C4-2B (cell line): ENCODE measurements around the gene TNFRSF21.

Experiments used
- H3K27ac ChIP-seq: fragments of 450-650 bp; 2 replicates; pipeline ENCODE4 v1.5.1; 2017
- ZFX ChIP-seq: fragments of 450-650 bp; IDR thresholded peaks from 2 replicates; pipeline ENCODE4 v1.6.1; 2017
- TF ChIP-seq, protein P1 (sequence below): fragments of 450-650 bp; conservative IDR thresholded peaks from 2 replicates; pipeline ENCODE4 v1.5.1; 2017; ENCODE audit warnings: mild to moderate bottlenecking

The TNFRSF21 gene

DNA sequence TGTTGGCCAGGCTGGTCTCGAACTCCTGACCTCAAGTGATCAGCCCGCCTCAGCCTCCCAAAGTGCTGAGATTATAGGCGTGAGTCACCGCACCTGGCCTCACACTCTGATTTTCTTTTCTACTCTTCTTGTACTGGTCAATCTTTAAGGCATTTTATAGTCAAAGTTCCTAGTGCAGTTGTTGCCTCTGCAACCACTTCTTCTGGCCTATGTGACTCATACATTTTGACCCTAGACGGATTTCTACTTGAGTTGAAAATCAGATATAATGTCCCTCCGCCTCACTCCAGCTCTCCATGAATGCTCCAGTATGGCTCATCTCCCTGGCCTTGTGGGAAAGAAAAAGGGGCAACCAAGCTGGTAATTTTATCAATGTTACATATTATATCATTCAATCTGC lies 42.4 kb downstream of the TNFRSF21 start:
- TF ChIP-seq, protein P1, sequence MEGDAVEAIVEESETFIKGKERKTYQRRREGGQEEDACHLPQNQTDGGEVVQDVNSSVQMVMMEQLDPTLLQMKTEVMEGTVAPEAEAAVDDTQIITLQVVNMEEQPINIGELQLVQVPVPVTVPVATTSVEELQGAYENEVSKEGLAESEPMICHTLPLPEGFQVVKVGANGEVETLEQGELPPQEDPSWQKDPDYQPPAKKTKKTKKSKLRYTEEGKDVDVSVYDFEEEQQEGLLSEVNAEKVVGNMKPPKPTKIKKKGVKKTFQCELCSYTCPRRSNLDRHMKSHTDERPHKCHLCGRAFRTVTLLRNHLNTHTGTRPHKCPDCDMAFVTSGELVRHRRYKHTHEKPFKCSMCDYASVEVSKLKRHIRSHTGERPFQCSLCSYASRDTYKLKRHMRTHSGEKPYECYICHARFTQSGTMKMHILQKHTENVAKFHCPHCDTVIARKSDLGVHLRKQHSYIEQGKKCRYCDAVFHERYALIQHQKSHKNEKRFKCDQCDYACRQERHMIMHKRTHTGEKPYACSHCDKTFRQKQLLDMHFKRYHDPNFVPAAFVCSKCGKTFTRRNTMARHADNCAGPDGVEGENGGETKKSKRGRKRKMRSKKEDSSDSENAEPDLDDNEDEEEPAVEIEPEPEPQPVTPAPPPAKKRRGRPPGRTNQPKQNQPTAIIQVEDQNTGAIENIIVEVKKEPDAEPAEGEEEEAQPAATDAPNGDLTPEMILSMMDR: no peak
- TF ChIP-seq ZFX: no peak
- no peak overlapping the region for H3K27ac ChIP-seq

DNA sequence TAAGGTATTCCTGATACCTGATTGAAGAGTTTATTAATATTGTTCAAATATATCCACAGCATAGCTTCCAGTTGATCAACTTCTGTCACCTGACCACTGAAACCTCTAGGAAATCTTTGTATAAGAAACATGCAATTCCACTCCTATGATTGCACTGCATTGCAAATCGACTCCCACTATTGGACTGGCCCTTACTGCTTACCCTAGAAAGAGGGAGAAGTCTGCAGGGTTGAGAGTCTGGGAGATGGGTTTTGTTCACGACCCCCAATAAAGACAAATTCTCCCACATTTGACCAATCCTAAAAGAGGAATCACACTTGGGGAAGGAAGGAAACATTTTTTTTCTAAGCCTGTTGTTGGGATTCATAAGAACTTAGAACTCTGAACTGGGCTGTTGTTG lies 43.7 kb downstream of the TNFRSF21 start:
- no peak overlapping the region for H3K27ac ChIP-seq
- TF ChIP-seq, protein P1: no peak
- TF ChIP-seq ZFX: no peak

DNA sequence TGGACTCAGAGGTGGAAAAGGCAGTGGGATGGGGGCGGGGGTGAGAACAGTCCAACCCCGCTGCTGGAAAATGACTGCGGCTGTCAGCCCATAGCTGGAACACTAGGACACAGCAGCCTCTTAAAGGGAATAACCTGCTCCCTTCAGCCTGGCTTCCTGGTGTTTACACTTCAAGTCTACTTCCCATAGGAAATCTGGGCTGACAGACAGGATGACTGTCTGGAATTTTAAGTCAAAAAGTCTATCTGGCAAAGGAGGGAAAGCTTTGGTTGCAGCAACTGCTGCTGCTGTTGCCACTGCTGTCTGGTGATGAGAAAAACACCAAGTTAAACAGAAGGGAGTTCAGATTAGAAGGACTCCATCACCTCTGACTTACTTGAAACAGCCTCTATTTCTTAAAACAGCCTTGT lies 44.9 kb downstream of the TNFRSF21 start:
- H3K27ac ChIP-seq: no peak overlapping the region
- TF ChIP-seq, protein P1: no peak
- TF ChIP-seq ZFX: no peak

DNA sequence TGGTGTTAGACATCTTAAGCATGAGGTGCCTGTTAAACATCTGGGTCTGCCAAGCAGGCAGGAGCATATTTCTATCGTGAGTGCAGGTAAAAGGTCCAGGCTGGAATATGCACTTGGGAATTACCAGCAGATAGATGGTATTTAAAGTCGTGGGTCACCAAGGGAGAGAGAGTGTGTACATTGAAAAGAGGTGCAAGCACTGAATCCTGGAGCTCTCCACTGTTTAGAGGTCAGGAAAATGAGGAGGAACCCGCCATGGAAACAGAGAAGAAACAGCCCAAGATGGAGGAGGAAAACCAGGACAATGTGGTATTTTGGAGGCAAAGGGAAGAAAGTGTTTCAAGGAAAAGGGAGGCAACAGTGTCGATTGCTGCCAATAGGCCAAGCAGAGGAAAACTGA lies 46.4 kb downstream of the TNFRSF21 start:
- H3K27ac ChIP-seq: no peak overlapping the region
- TF ChIP-seq ZFX: no peak
- TF ChIP-seq, protein P1: no peak

DNA sequence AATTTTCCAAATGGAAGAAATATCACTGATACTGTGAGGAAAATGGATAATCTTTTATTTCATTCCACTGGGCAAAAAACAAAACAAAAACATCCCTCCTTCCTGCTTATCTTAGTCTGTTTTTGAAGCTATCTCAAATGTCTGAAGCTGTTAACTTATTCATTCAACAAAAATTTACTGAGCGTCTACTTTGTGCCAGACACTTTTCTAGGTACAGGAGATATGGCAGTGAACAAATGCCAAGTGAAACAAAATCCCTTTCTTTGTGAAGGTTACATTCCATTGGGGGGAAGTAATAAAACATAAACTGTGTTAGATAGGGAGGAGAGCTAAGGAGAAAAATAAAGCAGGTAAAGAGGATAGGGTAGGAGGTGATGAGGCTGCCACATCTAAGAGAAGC lies 47.5 kb downstream of the TNFRSF21 start:
- no peak overlapping the region for H3K27ac ChIP-seq
- TF ChIP-seq, protein P1: no peak
- no peak for TF ChIP-seq ZFX

DNA sequence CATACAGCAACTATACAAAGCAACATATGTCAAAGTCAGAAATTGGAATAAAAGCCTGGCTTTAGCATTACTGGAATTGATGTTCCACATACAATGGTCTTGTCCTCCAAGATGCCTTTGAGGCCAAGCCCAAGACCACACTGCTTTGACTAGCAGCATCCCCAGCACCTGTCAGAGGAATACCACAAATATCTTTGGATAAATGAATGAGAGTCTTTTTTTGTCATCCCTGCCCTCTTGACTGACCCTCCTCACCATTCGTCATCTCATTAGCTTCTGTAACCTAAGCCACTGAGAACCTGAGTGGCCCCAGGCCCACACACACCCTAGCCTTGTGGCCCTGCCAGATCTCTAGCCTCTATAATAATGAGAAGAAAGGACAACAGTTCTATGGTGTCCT lies 48.5 kb downstream of the TNFRSF21 start:
- no peak for TF ChIP-seq ZFX
- TF ChIP-seq, protein P1: no peak
- H3K27ac ChIP-seq: no peak overlapping the region

DNA sequence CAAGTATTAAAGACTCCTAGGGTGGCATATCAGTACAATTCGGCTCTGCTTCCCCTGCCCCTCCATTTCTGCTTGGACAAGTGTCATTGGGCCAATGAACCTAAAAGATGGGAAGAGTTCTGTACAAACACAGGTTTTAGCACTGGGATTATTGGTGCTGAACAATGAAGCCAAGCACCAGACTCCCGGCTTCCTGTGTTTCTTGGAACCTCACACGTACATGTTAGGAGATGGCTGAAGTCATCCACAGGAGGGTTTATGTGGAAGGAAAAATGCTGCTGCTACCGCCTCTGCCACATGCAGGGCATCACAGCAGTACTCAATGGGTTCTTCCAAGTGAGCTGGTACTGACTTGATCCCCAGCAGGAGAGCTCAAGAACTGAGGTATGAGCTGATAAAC lies 49.7 kb downstream of the TNFRSF21 start:
- H3K27ac ChIP-seq: no peak overlapping the region
- no peak for TF ChIP-seq ZFX
- TF ChIP-seq, protein P1: no peak
